Liver (tissue), 9 donors: ENCODE measurements around the gene KIF26A. TPM values are rescaled to one million over a fixed set of nuclear protein-coding genes. Genes with fewer than 3 reads are reported as not detected.

Experiments
- DNase-seq: peaks from one replicate; pipeline ENCODE4 v3.0.0-alpha.2; 2017; ENCODE audit warnings: low spot score
- H3K27ac ChIP-seq, 2 donors: one replicate each; pipeline ENCODE4 v1.7.0; 2013; ENCODE audit warnings: inconsistent platforms in 2 of 2, low read length in 2 of 2, control low read depth in 1 of 2, low read depth in 1 of 2, mild to moderate bottlenecking in 1 of 2
- H3K27me3 ChIP-seq, 4 donors: one replicate each; pipeline versions ENCODE4 v1.6.1 to v1.7.0; 2013; ENCODE audit warnings: low read length in 3 of 4, inconsistent platforms in 1 of 4, mild to moderate bottlenecking in 1 of 4, moderate library complexity in 1 of 4; ENCODE audit not compliant: control insufficient read depth in 4 of 4, insufficient read depth in 4 of 4
- H3K36me3 ChIP-seq, 4 donors: one replicate each; pipeline versions ENCODE4 v1.6.1 to v1.7.0; 2013; ENCODE audit warnings: low read length in 3 of 4, mild to moderate bottlenecking in 3 of 4, low read depth in 1 of 4, moderate library complexity in 1 of 4; ENCODE audit not compliant: control insufficient read depth in 4 of 4, insufficient read depth in 3 of 4
- H3K4me1 ChIP-seq, 4 donors: one replicate each; pipeline versions ENCODE4 v1.6.1 to v1.7.0; 2013; ENCODE audit warnings: low read length in 3 of 4, mild to moderate bottlenecking in 3 of 4, moderate library complexity in 1 of 4; ENCODE audit not compliant: control insufficient read depth in 4 of 4, insufficient read depth in 4 of 4
- H3K4me3 ChIP-seq, 3 donors: one replicate each; pipeline versions ENCODE4 v1.6.1 to v1.7.0; 2013; ENCODE audit warnings: low read length in 3 of 3, control low read depth in 1 of 3, low read depth in 1 of 3, mild to moderate bottlenecking in 1 of 3
- H3K9ac ChIP-seq, 2 donors: one replicate each; pipeline ENCODE4 v1.7.0; 2013; ENCODE audit warnings: low read length in 2 of 2, mild to moderate bottlenecking in 2 of 2, moderate library complexity in 2 of 2, control low read depth in 1 of 2, low read depth in 1 of 2
- H3K9me3 ChIP-seq, 4 donors: one replicate each; pipeline versions ENCODE4 v1.6.1 to v1.7.0; 2013; ENCODE audit warnings: low read length in 3 of 4; ENCODE audit not compliant: control insufficient read depth in 4 of 4
- ATF3 ChIP-seq: IDR thresholded peaks from 2 replicates; pipeline ENCODE4 v1.6.1; 2016; ENCODE audit warnings: antibody characterized with exemption
- CTCF ChIP-seq: fragments of 150-350 bp; IDR thresholded peaks from 2 replicates; pipeline ENCODE4 v1.5.1; 2017; ENCODE audit warnings: improper control_type of control experiment, low read depth, low read length; ENCODE audit not compliant: missing input control
- EGR1 ChIP-seq, 2 donors: IDR thresholded peaks; 2 replicates each; pipeline ENCODE4 v1.6.1; 2016 to 2018; ENCODE audit warnings: antibody characterized with exemption in 2 of 2, low read depth in 2 of 2
- FOXA1 ChIP-seq: IDR thresholded peaks from 2 replicates; pipeline ENCODE4 v1.6.1; 2016; ENCODE audit warnings: antibody characterized with exemption
- FOXA2 ChIP-seq: IDR thresholded peaks from 2 replicates; pipeline ENCODE4 v1.6.1; 2016; ENCODE audit warnings: antibody characterized with exemption
- GABPA ChIP-seq, 2 donors: IDR thresholded peaks in 1 of 2; conservative IDR thresholded peaks in 1 of 2; 2 replicates each; pipeline ENCODE4 v1.6.1; 2016; ENCODE audit warnings: antibody characterized with exemption in 2 of 2, mild to moderate bottlenecking in 1 of 2, moderate library complexity in 1 of 2
- HNF4G ChIP-seq: IDR thresholded peaks from 2 replicates; pipeline ENCODE4 v1.6.1; 2016; ENCODE audit warnings: antibody characterized with exemption
- MAX ChIP-seq: IDR thresholded peaks from 2 replicates; pipeline ENCODE4 v1.6.1; 2016; ENCODE audit warnings: antibody characterized with exemption
- NR2F2 ChIP-seq: IDR thresholded peaks from 2 replicates; pipeline ENCODE4 v1.6.1; 2016; ENCODE audit warnings: antibody characterized with exemption
- RAD21 ChIP-seq, 2 donors: IDR thresholded peaks; 2 replicates each; pipeline ENCODE4 v1.6.1; 2016; ENCODE audit warnings: antibody characterized with exemption in 2 of 2, mild to moderate bottlenecking in 2 of 2
- RXRA ChIP-seq, 2 donors: IDR thresholded peaks; 2 replicates each; pipeline ENCODE4 v1.6.1; 2017 to 2018; ENCODE audit warnings: antibody characterized with exemption in 2 of 2, mild to moderate bottlenecking in 1 of 2
- SP1 ChIP-seq: IDR thresholded peaks from 2 replicates; pipeline ENCODE4 v1.6.1; 2018; ENCODE audit warnings: antibody characterized with exemption, mild to moderate bottlenecking
- TAF1 ChIP-seq: conservative IDR thresholded peaks from 2 replicates; pipeline ENCODE4 v1.6.1; 2016; ENCODE audit warnings: antibody characterized with exemption, mild to moderate bottlenecking
- YY1 ChIP-seq: IDR thresholded peaks from 2 replicates; pipeline ENCODE4 v1.6.1; 2016; ENCODE audit warnings: antibody characterized with exemption, mild to moderate bottlenecking
- ZBTB33 ChIP-seq: IDR thresholded peaks from 2 replicates; pipeline ENCODE4 v1.6.1; 2016; ENCODE audit warnings: antibody characterized with exemption
- WGBS: extraction: QIAGEN DNeasy Blood & Tissue Kit; methylation state at CpG from one replicate; pipeline ENCODE4 v1.1.7; 2013; 5-methylcytosine and 5-hydroxymethylcytosine counted together
- polyA plus RNA-seq, 2 donors: library from polyadenylated mRNA; stranded (reverse) in 1 of 2; unstranded in 1 of 2; fragments of 200-250 nt in 1 of 2; fragments of >200 nt in 1 of 2; fragmentation: Nextera tagmentation in 1 of 2; extraction: Ambion mirVana in 1 of 2; gene quantifications; one replicate each; pipeline versions ENCODE4 v1.2.1 to v1.2.3, GENCODE V29; 2013 to 2015
- total RNA-seq, 2 donors: library from RNA; depleted of rRNA; stranded (reverse); fragments of >200 nt; gene quantifications; one replicate each; pipeline ENCODE4 v1.2.3, GENCODE V29; 2014
- donor health status: healthy.
- donor health status: healthy.
- donor health status: healthy.
- donor health status: healthy.
- donor health status: healthy.

The KIF26A gene
- total and polyA plus RNA-seq, 4 donors: 0.07 to 10.2 (median 1.3) TPM

- TF ChIP-seq RAD21 (IDR thresholded peaks at IDR 0.05): no peak
Measured at GRCh38 chr14:104109731-104110361, 28.5 kb upstream of the KIF26A start (continued).

DNA sequence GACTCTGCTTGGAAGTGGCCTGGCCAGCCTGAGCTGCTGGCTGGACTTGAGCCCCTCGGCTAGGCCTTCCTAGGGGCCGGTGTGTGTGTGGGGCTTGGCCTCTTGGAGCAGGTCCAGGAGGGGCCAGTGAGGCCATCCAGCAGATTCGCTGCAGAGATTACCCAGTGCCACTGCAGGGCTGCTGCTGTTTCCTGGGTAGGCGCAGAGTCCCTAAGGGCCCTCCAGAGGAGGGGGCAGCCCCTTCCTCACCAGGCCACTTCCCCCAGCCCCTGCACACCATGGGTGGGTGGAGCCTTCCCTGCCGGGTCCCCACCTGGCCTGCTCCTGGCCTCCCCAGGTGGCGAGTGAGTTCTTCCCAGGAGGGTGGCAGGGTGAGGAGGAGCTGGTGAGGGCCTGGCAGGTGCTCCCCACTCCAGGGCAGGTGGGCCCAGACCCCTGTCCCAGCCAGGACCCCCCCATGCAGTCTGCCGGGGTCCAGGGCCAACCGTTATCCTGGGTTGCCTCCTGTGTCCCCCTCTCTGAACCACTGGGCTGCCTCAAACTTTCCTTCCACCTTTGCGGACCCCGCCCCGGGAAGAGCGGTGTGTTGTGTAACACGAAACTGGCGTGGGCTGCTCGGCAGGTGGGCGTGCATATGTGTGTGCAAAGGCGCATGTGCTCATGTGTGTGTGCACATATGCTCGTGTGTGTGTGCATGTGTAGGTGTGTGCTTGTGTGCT is 27.7 kb upstream of the KIF26A start:
- Histone ChIP-seq H3K4me3 (no peak overlapping the region), H3K9ac (no peak overlapping the region), H3K27me3 (no peaks in the 10 kb centered on the region), H3K4me1 (peaks cover 0 to 2% (median under 1%) of the 10 kb centered on the region in 4 donors), H3K9me3 (no peaks in the 10 kb centered on the region), H3K36me3 (peaks cover 0 to 12% (median 1%) of the 10 kb centered on the region in 4 donors), H3K27ac (no peak overlapping the region)
- TF ChIP-seq HNF4G (no peak), ATF3 (no peak), MAX (no peak), GABPA (IDR thresholded peaks at IDR 0.05 in 1 of 2, conservative IDR thresholded peaks at IDR 0.05 in 1 of 2) (no peak), FOXA2 (no peak), CTCF (no peak), RXRA (IDR thresholded peaks at IDR 0.05) (no peak), FOXA1 (no peak), RAD21 (IDR thresholded peaks at IDR 0.05) (no peak), SP1 (no peak), ZBTB33 (no peak), NR2F2 (no peak), EGR1 (IDR thresholded peaks at IDR 0.05; ENCODE audit: low read depth in 2 of 2) (no peak), YY1 (no peak), TAF1 (no peak)
- WGBS: 72% methylated on average over 18 of the region's 18 CpGs
- DNase-seq: no peak
